Coronary artery (tissue), 2 donors: Measurements from ENCODE around the gene TIGD3.
A peak's percentile ranks its signal among the peaks of the same experiment; 100 is the strongest.
"Not testable (repeated sequence)": the region's sequence is repeated elsewhere in the genome, so short reads cannot be mapped to it uniquely, and the experiment has no call there.

Source experiments
- DNase-seq: peaks from one replicate; pipeline ENCODE4 v3.0.0-alpha.2; 2017; ENCODE audit warnings: low spot score
- H3K27ac ChIP-seq, 2 donors: fragments of 200-600 bp; sonication (generic); one replicate each; pipeline ENCODE4 v1.5.1; 2016 to 2019
- H3K4me3 ChIP-seq: fragments of 200-600 bp; sonication (generic); 2 replicates; pipeline ENCODE4 v1.5.1; 2016; ENCODE audit warnings: mild to moderate bottlenecking, moderate library complexity
- TF ChIP-seq, protein P1 (sequence below): fragments of 200-600 bp; sonication (generic); IDR thresholded peaks from one replicate; pipeline ENCODE4 v1.5.1; 2019; ENCODE audit warnings: antibody characterized with exemption

The TIGD3 gene

GRCh38 chr11:65327021-65327420 is 27.5 kb upstream of the TIGD3 start:
- TF ChIP-seq, protein P1, sequence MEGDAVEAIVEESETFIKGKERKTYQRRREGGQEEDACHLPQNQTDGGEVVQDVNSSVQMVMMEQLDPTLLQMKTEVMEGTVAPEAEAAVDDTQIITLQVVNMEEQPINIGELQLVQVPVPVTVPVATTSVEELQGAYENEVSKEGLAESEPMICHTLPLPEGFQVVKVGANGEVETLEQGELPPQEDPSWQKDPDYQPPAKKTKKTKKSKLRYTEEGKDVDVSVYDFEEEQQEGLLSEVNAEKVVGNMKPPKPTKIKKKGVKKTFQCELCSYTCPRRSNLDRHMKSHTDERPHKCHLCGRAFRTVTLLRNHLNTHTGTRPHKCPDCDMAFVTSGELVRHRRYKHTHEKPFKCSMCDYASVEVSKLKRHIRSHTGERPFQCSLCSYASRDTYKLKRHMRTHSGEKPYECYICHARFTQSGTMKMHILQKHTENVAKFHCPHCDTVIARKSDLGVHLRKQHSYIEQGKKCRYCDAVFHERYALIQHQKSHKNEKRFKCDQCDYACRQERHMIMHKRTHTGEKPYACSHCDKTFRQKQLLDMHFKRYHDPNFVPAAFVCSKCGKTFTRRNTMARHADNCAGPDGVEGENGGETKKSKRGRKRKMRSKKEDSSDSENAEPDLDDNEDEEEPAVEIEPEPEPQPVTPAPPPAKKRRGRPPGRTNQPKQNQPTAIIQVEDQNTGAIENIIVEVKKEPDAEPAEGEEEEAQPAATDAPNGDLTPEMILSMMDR, result no peak
- H3K4me3 ChIP-seq, result no peak overlapping the region
- DNase-seq, result no peak
- H3K27ac ChIP-seq, result no peak overlapping the region

DNA sequence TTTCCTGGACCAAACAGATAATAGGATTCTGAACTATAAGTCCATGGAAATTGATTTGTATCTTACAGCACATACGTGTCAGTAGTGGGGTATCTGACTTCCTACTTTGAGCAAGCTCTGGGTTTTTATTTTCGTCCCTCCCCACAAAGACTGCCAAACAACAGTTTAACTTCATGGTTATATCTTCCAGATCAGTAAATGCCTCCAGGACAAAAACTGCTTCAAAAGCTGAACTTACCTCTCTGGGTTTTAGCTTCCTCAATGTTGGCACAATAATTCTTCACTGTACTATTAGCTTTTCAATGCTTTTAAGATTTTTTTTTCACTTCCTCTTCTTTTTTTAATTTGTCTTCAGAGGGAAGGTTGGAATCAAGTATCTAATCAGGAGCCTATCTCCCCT is 25.1 kb upstream of the TIGD3 start:
- no peak overlapping the region for H3K4me3 ChIP-seq
- no peak for DNase-seq
- TF ChIP-seq, protein P1, result no peak
- H3K27ac ChIP-seq, result no peak overlapping the region

GRCh38 chr11:65329944-65330403 is 24.6 kb upstream of the TIGD3 start:
- DNase-seq, result no peak
- Histone ChIP-seq H3K27ac (no peak overlapping the region), H3K4me3 (no peak overlapping the region)
- TF ChIP-seq, protein P1, result peak; percentile 63

- no peak overlapping the region for H3K27ac ChIP-seq
- H3K4me3 ChIP-seq, result no peak overlapping the region
- TF ChIP-seq, protein P1, result no peak
- DNase-seq, result no peak
Measured at GRCh38 chr11:65330544-65330943, 24.0 kb upstream of the TIGD3 start.

DNA sequence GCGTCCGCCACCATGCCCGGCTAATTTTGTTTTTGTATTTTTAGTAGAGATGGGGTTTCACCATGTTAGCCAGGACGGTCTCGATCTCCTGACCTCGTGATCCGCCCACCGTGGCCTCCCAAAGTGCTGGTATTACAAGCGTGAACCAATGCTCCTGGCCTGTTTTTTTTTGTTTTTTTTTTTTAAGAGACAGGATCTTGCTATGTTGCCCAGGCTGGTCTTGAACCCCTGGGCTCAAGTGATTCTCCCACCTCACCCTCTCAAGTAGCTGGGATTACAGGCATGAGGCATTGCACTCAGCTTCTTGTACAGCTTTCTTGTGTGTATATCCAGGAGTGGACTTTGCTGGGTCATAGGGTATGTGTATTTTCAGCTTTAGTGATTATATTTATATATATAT is 22.0 kb upstream of the TIGD3 start:
- H3K27ac ChIP-seq, H3K4me3 ChIP-seq, DNase-seq: not testable (repeated sequence)

DNA sequence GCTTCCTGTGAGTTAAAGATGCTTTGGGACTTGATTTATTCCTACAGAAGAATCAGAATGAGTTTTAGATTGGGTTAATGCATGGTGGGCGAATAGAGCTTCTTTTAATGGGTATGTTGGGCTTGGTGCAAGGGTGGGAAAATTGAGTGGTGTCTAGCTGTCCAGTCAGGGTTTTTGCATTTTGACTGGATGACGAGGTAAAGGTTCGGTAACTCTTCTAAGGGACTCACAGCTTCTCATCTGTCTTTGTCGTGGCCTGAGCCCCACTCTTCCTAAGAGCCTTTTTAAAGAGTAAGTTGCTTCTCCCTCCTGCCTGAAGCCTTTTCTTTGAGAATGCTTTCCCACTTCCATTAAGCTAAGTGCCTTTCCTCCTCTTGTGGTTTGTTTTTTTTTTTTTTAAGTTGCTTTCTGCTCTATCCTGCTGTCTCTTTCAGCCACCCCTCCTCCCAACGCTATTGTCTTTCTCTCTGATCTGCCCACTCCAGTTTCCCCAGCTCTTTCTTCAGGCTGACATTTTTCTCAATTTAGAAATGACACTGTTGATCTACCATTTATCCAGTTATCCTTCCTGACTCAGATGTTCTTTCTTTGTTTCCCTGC is 19.8 kb upstream of the TIGD3 start:
- TF ChIP-seq, protein P1, result no peak
- Histone ChIP-seq H3K4me3 (peak overlapping the region; percentile 85), H3K27ac (peak overlapping the region in 1 of 2 donors; percentile 90)
- DNase-seq, result no peak

DNA sequence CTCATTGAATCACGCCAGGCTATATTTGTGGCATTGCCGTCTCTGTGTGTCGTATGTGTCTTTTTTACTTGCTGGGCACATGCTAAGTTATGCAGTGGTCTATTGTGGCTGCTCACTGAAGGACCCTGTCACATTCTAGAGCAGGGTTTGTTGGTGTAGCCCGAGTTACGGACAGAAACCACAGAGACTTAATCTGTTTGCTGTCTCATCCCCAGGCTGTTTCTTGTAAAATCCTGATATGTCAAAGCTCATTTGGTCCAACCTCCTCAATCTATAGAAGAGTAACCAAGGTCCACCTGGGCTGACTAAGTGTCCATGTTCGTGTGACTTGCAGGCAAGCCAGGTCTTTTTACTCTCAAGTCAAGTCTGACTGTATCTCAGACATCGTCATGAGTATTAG is 15.9 kb upstream of the TIGD3 start:
- TF ChIP-seq, protein P1, result no peak
- no peak overlapping the region for H3K4me3 ChIP-seq
- DNase-seq, result no peak
- H3K27ac ChIP-seq, result no peak overlapping the region
